Glutamatergic neuron (in vitro differentiated cells): ENCODE data around the gene SLC12A8. TPM values are rescaled to one million over a fixed set of nuclear protein-coding genes. Genes with fewer than 3 reads are reported as not detected.

ENCODE experiments used
- DNase-seq: peaks from one replicate; pipeline ENCODE4 v3.0.0; 2022
- H3K27ac Mint-ChIP-seq: one replicate; pipeline ENCODE4 v1.8.0; 2020; ENCODE audit warnings: mild to moderate bottlenecking, mixed read lengths, inconsistent platforms; ENCODE audit not compliant: unreplicated experiment
- H3K27me3 Mint-ChIP-seq: one replicate; pipeline ENCODE4 v1.8.0; 2020; ENCODE audit warnings: mild to moderate bottlenecking, moderate library complexity, mixed read lengths, inconsistent platforms; ENCODE audit not compliant: unreplicated experiment
- H3K36me3 Mint-ChIP-seq: one replicate; pipeline ENCODE4 v1.8.0; 2020; ENCODE audit warnings: mild to moderate bottlenecking, mixed read lengths, inconsistent platforms; ENCODE audit not compliant: unreplicated experiment
- H3K4me1 Mint-ChIP-seq: one replicate; pipeline ENCODE4 v1.8.0; 2020; ENCODE audit warnings: mild to moderate bottlenecking, low read depth, mixed read lengths, inconsistent platforms; ENCODE audit not compliant: unreplicated experiment
- H3K4me3 Mint-ChIP-seq: one replicate; pipeline ENCODE4 v1.8.0; 2020; ENCODE audit warnings: mild to moderate bottlenecking, mixed read lengths, inconsistent platforms; ENCODE audit not compliant: unreplicated experiment
- H3K9me3 Mint-ChIP-seq: one replicate; pipeline ENCODE4 v1.8.0; 2020; ENCODE audit warnings: mild to moderate bottlenecking, moderate library complexity, mixed read lengths, inconsistent platforms; ENCODE audit not compliant: unreplicated experiment
- CTCF ChIP-seq: fragments of 200-600 bp; sonication (generic); IDR thresholded peaks from one replicate; pipeline ENCODE4 v1.5.0; 2021; ENCODE audit not compliant: partially characterized antibody, unreplicated experiment
- total RNA-seq: library from RNA; stranded (reverse); fragmentation: NEBNext Ultra II Directional; extraction: Animal tissue kit (Norgen Biotek cat#: 25700); gene quantifications from one replicate; pipeline ENCODE4 v1.2.1, GENCODE V29; 2021; ENCODE audit not compliant: unreplicated experiment

The SLC12A8 gene
- total RNA-seq, 1 donor from 2014 or later = 2.4 TPM

- Mint-ChIP-seq H3K4me1 (no peaks in the 10 kb centered on the region), H3K27ac (no peak overlapping the region), H3K36me3 (no peaks in the 10 kb centered on the region), H3K9me3 (no peaks in the 10 kb centered on the region), H3K27me3 (no peaks in the 10 kb centered on the region), H3K4me3 (no peak overlapping the region)
- no peak for DNase-seq
- no peak for TF ChIP-seq CTCF
These were observed 27.9 kb upstream of the SLC12A8 start for GRCh38 chr3:125240496-125240895.

GRCh38 chr3:125239266-125239665, 26.7 kb upstream of the SLC12A8 start:
- Mint-ChIP-seq H3K4me3 (no peak overlapping the region), H3K4me1 (no peaks in the 10 kb centered on the region), H3K27ac (no peak overlapping the region), H3K27me3 (no peaks in the 10 kb centered on the region), H3K36me3 (no peaks in the 10 kb centered on the region), H3K9me3 (no peaks in the 10 kb centered on the region)
- TF ChIP-seq CTCF = no peak
- no peak for DNase-seq

GRCh38 chr3:125238759-125239158, 26.2 kb upstream of the SLC12A8 start:
- Mint-ChIP-seq H3K36me3 (no peaks in the 10 kb centered on the region), H3K27ac (no peak overlapping the region), H3K4me1 (no peaks in the 10 kb centered on the region)

GRCh38 chr3:125236331-125236903, 23.9 kb upstream of the SLC12A8 start:
- Mint-ChIP-seq H3K36me3 (no peaks in the 10 kb centered on the region), H3K4me1 (no peaks in the 10 kb centered on the region), H3K27me3 (no peaks in the 10 kb centered on the region), H3K27ac (no peak overlapping the region), H3K4me3 (no peak overlapping the region), H3K9me3 (no peaks in the 10 kb centered on the region)
- no peak for TF ChIP-seq CTCF
- DNase-seq = no peak

More at GRCh38 chr3:125238759-125239158, 26.2 kb upstream of the SLC12A8 start:
- Mint-ChIP-seq H3K9me3 (no peaks in the 10 kb centered on the region), H3K27me3 (no peaks in the 10 kb centered on the region), H3K4me3 (no peak overlapping the region)
- no peak for TF ChIP-seq CTCF
- DNase-seq = no peak

- H3K36me3 Mint-ChIP-seq = no peaks in the 10 kb centered on the region
- H3K27ac Mint-ChIP-seq = no peak overlapping the region
- H3K9me3 Mint-ChIP-seq = no peaks in the 10 kb centered on the region
- TF ChIP-seq CTCF = no peak
- no peaks in the 10 kb centered on the region for H3K27me3 Mint-ChIP-seq
- H3K4me3 Mint-ChIP-seq = no peak overlapping the region
- no peak for DNase-seq
- no peaks in the 10 kb centered on the region for H3K4me1 Mint-ChIP-seq
These were observed 22.3 kb upstream of the SLC12A8 start for GRCh38 chr3:125234831-125235230.
